Measurements from ENCODE around the gene CYB561.
A peak's percentile ranks its signal among the peaks of the same experiment; 100 is the strongest.

DNA sequence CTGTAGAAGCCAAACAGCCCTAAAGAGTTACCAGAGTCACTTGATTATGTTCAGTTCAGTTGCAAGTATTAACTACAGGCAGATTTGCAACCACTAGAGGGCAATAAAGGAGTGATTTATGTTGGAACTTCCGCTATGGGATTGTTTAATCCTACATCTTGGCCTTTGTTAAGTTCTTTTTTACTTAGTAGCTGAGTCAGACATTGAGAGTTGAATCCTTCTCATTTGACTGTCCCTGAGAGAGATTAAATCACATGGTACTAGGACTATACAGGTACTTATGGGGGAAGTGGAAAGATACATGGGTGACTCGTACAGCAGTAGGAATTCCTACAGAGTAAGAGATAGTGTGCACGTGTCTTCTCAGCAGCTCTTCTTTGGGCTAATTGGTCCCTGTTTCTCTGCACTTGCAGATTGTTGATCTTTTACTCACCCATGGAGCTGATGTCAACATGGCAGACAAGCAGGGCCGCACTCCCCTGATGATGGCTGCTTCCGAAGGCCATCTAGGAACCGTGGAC, 40.3 kb downstream of the CYB561 start:
- TF ChIP-seq, protein P1, sequence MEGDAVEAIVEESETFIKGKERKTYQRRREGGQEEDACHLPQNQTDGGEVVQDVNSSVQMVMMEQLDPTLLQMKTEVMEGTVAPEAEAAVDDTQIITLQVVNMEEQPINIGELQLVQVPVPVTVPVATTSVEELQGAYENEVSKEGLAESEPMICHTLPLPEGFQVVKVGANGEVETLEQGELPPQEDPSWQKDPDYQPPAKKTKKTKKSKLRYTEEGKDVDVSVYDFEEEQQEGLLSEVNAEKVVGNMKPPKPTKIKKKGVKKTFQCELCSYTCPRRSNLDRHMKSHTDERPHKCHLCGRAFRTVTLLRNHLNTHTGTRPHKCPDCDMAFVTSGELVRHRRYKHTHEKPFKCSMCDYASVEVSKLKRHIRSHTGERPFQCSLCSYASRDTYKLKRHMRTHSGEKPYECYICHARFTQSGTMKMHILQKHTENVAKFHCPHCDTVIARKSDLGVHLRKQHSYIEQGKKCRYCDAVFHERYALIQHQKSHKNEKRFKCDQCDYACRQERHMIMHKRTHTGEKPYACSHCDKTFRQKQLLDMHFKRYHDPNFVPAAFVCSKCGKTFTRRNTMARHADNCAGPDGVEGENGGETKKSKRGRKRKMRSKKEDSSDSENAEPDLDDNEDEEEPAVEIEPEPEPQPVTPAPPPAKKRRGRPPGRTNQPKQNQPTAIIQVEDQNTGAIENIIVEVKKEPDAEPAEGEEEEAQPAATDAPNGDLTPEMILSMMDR (IDR thresholded peaks at IDR 0.05), result peak; percentile 86
- TF ChIP-seq ZFX (IDR thresholded peaks at IDR 0.05; ENCODE audit: borderline replicate concordance), result no peak
